ENCODE data around the gene MYOM3. TPM values are rescaled to one million over a fixed set of nuclear protein-coding genes. Genes with fewer than 3 reads are reported as not detected.
A peak's percentile ranks its signal among the peaks of the same experiment; 100 is the strongest.

MYOM3 gene
- total and polyA plus RNA-seq, 2 of the 13 experiments (the other 11 are each of a cell fraction or from before 2014, with no cell fraction given): 5.8 to 15.3 TPM

GRCh38 chr1:24022581-24023361 is 89.2 kb downstream of the MYOM3 start (continued):
- no peak for TF ChIP-seq ZNF737 (CRISPR knock-in tag; IDR thresholded peaks at IDR 0.05; ENCODE audit: borderline replicate concordance)
- no peak for TF ChIP-seq ZNF382 (CRISPR knock-in tag; IDR thresholded peaks at IDR 0.05; ENCODE audit: borderline replicate concordance)
- TF ChIP-seq KDM1A (CRISPR knock-in tag; IDR thresholded peaks at IDR 0.05): 0 out of 2 replicates have a peak, but pooled peaks have one; percentile 29
- no peak for TF ChIP-seq IKZF5 (CRISPR knock-in tag; IDR thresholded peaks at IDR 0.05)
- no peak for TF ChIP-seq JDP2 (CRISPR knock-in tag; IDR thresholded peaks at IDR 0.05; ENCODE audit: borderline replicate concordance)
- no peak for TF ChIP-seq BHLHE40 (IDR thresholded peaks at IDR 0.05; ENCODE audit: low read length)
- peak; percentile 45; the same call in 1 of the 2 replicates for TF ChIP-seq ZNF567 (CRISPR knock-in tag; IDR thresholded peaks at IDR 0.05; ENCODE audit: borderline replicate concordance)
- no peak for TF ChIP-seq ZNF44 (CRISPR knock-in tag; IDR thresholded peaks at IDR 0.05)
- 0 out of 2 replicates have a peak, but pooled peaks have one; percentile 49 for TF ChIP-seq ZBTB7B (CRISPR knock-in tag; IDR thresholded peaks at IDR 0.05)
- TF ChIP-seq FOXP4 (CRISPR knock-in tag; IDR thresholded peaks at IDR 0.05): no peak
- no peak for TF ChIP-seq MEIS1 (CRISPR knock-in tag; IDR thresholded peaks at IDR 0.05; ENCODE audit: borderline replicate concordance)
- no peak for TF ChIP-seq ZNF10 (CRISPR knock-in tag; IDR thresholded peaks at IDR 0.05; ENCODE audit: borderline replicate concordance, low read depth)
- TF ChIP-seq REPIN1 (CRISPR knock-in tag; IDR thresholded peaks at IDR 0.05; ENCODE audit: borderline replicate concordance, low read depth): no peak
- no peak for TF ChIP-seq ZBTB39 (CRISPR knock-in tag; IDR thresholded peaks at IDR 0.05)
- TF ChIP-seq ERF (CRISPR knock-in tag; IDR thresholded peaks at IDR 0.05): no peak; the same call in none of the 2 replicates
- TF ChIP-seq MATR3 (CRISPR knock-in tag; IDR thresholded peaks at IDR 0.05): no peak
- peak; percentile 16; the same call in 1 of the 2 replicates for TF ChIP-seq MNT (IDR thresholded peaks at IDR 0.05)
- no peak for TF ChIP-seq ZNF264 (CRISPR knock-in tag; IDR thresholded peaks at IDR 0.05)
- no peak for TF ChIP-seq NCOR1 (IDR thresholded peaks at IDR 0.05; ENCODE audit: borderline replicate concordance, low read length)
- no peak for TF ChIP-seq ZNF597 (CRISPR knock-in tag; IDR thresholded peaks at IDR 0.05)
- no peak for TF ChIP-seq SMC3 (IDR thresholded peaks at IDR 0.05; ENCODE audit: low read length)

Measured in HepG2 (cell line).